HG03039 (cell line): ENCODE measurements around the gene PPIL1.

ENCODE experiments used
- ATAC-seq: cut with Tn5 transposase; IDR thresholded peaks from one replicate; pipeline ENCODE4 v1.9.1; 2021; ENCODE audit warnings: mild to moderate bottlenecking, moderate library complexity; ENCODE audit not compliant: unreplicated experiment

The PPIL1 gene

DNA sequence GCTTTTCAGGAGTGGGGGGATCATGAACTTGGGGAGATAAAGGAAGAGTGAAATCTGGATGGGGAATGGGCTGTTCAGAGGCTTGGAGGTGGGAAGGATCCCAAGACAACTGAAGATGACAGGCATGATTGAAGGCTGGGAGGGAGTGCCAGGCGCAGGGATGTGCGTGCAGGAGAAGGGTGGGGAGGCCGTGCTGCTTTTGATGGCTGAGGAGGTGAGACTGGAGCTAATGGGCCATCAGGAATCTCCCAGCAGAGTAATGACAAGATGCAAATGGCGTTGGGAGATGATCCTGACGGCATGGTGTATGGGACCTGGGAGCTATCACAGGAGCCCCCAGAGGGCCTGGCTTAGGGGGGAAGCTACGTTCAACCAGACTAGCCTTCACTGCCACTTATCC, 36.9 kb downstream of the PPIL1 start:
- ATAC-seq = no peak

DNA sequence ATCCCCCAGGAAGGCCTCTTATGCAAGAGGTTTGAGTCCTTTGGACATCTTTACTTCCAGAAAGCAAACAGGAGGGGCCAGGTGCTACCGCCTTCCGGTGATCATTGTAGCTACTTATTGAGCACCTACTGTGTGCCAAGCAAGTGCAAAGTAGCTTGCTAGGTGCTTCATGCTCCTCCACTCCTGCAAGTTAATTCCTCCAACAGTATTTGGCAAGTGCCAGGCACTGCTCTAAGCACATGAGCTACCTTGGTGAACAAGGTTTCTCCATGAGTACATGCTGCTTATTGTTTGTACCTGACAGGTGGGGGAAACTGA, 37.6 kb downstream of the PPIL1 start:
- ATAC-seq = no peak

DNA sequence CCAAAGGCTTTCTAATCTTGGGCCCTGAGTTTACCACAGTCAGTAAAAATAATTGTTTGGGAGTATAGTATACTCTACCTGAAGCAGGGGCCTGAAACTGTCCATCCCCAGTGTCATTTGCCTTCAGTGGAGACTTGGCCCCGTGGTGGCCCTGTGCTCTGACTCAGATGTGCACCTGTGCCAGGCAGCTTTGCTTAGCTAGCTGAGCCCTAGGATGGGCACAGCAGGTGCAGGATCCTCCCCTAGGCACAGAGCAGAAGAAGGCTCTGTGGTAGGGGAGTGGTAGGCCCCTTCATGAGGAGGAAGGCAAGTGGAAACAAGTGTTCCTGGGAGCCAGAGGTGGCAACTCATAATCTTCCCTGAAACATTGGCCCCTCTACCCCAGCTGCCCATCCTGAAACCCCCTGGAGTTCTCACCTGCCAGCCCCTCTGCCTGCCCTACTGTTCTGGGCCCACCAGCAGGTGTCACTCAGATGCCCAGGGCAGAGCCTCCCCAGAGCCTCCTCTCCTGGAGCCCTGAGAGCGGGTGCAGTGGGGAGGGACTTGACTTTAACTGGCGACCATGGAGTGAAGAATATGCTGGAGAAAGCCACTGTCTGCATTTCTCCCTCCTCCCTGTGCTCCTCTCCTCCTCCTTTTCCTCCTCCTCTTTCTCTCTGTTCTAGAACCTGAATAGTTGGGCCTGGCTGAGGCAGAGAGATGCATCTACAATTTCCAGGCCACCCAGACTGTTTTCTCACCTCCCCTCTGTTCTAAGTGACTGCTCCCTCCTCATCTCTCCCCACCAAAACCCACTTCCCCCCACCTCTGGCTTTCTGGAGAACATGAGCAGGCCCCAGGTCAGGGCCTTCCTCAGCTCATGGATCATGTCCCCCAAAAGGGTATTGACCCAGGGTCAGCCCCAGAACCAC, 38.2 kb downstream of the PPIL1 start:
- ATAC-seq = no peak

DNA sequence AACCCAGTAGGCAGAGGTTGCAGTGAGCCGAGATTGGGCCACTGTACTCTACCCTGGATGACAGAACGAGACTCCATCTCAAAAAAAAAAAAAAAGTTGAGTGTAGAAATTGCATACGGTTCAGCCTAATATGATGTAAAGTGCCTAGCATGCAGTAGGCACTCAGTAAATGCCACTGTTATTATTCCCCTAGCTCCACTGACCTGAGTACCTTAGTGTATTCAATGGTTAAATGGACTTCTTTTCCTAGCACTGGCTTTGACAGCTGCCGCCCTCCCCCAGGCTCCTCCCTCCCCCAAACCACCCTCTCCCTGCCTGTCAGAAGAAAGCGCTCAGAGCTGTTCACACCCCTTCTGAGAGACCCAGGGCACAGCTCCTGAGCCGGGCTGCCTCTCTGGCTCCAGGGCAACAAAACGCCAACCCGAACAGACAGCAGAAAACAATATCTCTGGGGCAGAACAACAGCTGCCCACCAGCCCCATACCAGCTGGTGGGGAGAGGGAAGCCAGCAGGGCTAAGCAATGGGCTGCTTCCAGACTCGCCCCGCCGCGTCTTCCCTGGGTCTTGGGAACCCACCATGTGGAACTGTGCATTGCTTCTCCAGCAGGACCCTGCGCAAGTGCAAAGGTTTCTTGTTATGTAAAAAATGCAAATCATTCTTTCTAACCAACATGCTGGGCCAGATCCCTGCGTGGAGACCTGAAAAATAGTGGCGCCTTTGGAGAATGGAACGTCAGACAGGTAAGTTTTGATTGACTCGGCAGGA, 39.8 kb downstream of the PPIL1 start:
- ATAC-seq = no peak

DNA sequence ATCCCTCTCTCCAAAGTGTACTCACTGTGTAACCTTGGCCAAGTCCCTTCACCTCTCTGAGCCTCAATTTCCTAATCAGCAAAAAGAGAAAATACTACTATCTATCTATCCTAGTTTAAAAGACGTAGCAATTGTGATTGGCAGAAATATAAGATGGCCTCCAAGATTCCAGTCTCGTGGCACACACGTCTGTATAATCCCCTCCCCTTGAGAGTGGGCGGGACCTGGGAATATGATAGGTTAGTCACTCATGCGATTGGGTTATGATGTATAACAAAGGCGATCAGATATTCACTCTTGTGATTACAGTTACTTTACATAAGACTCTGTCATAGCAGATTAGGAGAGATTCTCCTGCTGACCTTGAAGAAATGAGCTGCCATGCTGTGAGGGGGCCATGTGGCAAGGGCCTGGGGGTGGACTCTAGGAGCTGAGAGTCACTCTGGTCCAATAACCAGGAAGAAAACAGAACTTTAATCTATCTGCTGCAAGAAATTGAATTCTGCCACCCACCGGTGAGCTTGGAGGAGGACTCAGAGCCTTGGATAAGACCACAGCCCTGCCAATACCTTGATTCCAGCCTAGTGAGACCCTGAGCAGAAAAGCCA, 41.3 kb downstream of the PPIL1 start:
- ATAC-seq = no peak

DNA sequence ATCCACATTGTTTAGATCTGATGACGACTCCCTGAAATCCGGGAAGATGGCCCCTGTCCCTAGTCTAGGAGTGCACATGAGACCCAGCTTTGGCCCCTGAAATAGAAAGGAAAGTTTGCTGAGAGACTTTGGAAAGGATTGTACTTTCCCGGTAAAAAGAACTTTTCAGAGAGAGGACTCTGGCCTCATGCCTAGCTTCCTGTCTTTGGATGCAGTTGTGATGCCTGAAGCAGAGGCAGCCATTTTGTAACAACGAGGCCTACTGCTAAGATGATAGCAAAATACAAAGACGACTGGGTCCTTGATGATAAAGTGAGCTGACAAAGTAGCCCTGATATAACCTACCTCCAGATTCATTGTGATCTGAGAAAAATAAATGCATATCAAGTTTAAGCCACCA, 42.3 kb downstream of the PPIL1 start:
- no peak for ATAC-seq

DNA sequence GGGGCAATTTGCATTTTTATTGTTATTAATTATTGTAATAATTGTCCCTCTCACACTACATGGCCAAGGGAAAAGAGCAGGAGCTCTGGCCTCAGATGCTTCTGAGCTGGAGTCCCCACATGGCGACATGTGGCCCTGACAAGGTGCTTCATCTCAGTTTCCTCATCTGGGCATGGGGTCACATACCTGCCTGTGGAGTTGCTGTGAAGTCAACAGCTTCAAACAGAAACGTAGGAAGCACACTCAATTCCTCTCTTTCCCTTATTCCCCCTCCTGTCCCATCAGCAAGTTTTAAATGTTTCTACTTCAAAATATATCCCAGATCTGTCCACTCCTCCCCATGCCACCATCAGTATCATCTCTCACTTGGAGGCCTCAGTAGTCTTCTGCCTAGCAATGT, 44.0 kb downstream of the PPIL1 start:
- no peak for ATAC-seq

DNA sequence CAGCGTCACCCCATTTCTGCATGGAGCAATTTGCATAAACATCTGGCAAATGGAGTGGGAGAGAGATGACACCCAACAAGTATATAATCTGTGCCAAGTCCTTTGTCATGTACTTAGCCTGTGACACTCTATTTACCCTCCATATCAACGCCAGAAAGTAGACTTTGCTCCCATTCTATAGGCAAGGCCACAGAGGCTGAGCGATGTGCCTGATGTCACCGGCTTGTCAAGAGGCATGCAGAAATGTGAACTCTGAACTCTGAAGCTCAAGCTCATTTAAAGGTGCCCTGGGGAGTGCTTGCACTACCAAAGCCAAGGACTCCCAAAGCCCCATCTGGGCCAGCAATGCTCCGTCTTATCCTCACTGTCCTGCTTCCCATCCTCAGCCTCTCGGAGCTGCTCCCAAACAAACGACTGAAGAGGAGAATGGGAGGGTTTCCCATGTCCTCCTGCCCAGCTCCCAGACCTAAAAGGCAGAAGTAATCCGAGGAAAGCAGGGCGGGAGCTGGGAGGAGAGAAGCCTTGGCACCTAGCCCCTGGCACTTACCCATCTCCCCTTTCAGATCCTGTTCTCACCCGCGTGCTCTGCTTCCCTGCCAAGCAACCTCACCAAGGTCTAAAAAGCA, 44.6 kb downstream of the PPIL1 start:
- no peak for ATAC-seq

DNA sequence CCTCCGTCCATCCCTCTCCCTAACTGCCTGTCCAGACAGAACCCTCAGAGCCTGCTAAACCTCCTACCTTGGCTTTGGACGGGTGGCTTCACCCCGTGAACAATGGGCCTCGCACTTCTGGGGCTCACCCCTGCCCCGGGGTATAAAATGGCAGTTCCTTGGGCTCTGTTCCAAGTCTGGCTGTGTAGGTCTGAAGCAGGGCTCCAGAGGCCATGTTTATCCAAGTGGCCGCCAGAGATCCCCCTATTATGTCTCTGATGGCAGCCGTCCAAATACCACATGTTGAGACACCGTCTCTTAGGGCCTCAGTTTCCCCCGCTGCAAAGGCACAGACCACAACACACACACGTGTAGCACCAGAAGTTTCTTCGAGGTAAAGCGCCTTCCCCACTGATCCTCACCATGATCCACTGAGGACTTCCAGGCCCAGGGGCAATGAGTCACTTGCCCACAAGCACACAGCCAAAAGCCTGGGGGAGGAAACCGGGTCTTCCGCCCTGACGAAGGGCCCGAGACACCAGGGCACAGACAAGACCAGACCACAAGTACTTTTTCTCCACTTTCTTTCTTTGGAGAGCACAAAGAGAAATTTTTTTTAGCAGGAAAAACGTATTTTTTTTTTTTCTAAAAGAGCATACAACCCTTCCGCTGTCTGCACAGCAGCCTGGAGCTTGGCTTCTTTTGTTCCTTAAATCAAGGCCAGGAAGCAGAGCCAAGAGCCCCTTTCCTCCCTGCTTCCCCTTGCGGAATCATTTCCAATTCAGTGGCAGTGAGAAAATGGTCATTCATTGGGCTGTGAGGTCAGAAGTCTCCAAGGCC, 47.1 kb downstream of the PPIL1 start:
- ATAC-seq = no peak

DNA sequence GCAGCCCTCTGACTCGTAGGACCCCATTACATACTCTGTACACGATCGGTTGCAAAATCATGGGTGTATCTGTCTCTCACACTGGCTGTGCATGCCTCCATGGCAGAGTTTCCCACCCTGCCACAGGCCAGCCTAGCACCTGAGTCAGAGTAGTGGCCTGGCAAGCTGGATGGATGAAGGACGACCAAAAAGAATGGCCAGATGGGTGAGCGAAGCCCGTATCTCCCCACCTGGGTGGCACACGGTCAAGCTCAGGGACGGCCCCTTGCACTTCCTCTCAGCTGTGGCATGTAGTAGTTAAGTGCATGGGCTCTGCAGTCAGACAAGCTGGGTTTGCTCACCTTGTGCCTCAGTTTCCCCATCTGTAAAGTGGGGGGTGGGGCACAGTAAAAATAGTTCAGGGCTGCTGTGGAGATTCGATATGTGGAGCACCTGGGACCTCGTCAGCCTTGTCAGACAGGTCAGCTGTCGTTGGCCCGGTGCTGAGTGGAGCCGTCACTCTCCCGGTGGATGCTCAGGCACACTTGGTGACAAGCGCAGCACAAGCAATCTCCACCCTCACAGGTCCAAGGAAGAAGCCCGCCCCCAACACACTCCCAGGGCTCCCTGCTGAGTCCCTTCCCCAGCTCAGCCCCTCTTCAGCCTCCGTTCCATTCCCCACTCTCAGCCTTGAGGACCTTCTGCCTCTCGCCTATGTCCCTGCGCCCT, 47.9 kb downstream of the PPIL1 start:
- ATAC-seq = no peak

DNA sequence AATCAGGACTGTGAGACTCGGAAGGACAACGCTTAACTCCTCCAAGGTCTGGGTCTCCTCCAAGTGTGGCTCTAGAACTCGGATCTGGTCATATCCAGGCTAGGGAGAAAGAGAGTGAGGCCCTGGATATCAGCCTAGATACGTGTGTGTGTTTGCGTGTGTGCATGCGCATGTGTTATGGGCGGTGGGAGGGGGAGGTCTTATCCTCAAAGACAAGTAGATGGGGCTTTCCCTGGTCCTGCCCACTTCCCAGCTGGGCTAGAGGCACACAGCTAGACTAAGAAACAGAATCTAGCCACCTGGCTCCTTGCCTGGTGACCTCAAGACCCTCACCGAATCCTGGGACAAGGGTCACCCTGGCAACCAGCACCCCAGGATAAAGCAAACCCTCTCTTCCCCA, 48.6 kb downstream of the PPIL1 start:
- no peak for ATAC-seq

DNA sequence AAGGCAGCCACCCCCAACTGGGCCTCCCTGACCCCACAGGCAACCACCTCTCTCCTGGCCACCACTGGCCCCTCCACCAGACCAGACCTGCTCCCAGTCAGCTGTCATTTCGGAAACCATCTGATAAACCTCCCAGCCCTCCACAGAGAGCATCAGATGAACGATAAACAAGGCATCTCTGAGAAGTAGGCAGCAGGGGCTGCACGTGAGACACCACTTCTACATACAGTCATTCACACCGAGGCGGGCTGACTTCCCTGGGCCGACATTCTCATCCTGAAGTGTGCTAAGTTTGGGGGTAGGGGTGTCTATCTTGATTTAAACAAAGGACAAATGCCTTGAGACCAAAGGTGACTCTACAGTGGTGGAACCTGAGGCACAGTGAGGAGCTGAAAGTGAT, 49.2 kb downstream of the PPIL1 start:
- no peak for ATAC-seq

DNA sequence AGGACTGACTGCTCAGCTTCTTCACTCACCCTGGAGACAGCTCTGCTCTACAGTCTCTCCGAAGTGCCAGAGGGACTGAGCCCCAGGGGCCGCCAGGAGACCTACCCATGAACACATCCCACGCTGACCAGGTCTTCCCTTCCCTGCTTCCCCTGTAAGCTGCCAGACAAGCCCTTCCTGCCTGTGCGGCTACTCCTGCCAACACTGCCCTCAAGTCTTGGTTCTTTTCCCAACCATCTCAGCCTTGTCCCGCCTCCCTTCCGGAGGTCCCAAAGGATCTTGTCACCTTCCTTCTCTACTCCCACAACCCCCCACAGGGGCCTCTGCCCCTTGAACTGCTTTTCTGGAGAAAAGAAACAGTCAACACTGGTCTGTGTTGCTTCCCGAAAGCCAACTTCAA, 50.4 kb downstream of the PPIL1 start:
- ATAC-seq = no peak

DNA sequence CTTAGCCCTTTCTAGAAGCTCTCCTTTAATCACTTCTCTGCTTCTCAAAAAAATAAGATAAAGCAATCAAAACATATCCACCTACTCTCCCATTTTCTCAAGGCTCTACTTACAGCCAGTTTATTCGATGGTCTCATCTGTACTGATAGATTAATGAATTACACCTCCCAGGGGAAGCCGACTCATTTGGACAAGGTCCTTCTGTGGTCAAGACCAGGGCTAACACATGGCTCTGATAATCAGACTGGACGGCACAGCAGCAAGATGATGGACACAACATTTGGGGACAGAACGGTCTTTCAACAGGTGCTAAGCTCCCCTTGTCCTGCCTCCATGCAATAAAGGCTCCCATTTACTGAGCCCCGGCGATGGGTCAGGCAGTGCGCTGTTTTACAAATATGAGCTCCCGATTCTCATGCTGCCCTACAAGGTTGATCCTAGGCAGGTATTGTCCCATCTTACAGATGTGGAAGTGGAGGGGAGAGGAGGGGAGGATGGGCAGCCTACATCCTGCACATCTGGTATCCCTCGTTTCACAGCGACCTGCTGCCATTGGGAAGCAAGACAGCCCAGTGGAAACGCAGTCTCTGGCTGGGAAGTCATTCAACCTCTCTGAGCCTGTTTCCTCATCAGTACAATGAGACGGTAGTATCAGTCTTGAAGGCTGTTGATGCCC, 51.0 kb downstream of the PPIL1 start:
- no peak for ATAC-seq

DNA sequence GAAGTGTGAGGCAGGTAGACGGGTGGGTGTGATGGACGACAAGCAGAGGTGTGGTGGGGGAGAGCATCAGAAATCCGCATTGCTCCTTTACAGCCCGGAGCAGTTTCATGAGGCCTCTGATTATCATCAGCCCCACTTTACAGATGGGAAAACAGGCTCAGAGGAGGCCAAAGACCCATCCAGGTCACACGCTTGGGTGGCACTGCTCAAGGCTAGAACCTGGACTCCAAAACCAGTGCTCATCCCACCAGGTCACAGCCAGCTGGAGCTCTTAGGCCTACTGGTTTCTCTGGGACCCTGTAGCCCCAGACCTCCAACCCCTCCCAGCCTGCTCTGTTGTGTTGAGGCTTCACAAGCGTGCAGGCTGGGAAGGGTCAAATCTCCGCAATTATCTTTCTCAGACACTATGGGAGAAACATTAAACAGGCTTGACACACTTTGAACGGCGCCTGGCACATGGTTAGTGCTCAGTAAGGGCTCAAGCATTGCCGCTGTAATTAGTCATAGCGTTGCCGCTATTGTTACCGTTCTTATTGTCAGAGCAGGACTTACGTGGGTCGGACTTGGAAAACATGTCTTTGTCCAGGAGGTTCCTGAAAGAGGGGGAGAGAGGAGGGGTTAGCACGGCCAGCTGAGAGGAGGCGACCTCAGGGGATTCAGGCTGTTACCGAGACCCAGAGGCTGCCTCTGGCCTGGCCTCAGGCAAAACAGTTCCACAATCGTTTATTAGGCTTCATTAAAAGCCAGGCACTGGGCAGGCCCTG, 51.9 kb downstream of the PPIL1 start:
- ATAC-seq = no peak

DNA sequence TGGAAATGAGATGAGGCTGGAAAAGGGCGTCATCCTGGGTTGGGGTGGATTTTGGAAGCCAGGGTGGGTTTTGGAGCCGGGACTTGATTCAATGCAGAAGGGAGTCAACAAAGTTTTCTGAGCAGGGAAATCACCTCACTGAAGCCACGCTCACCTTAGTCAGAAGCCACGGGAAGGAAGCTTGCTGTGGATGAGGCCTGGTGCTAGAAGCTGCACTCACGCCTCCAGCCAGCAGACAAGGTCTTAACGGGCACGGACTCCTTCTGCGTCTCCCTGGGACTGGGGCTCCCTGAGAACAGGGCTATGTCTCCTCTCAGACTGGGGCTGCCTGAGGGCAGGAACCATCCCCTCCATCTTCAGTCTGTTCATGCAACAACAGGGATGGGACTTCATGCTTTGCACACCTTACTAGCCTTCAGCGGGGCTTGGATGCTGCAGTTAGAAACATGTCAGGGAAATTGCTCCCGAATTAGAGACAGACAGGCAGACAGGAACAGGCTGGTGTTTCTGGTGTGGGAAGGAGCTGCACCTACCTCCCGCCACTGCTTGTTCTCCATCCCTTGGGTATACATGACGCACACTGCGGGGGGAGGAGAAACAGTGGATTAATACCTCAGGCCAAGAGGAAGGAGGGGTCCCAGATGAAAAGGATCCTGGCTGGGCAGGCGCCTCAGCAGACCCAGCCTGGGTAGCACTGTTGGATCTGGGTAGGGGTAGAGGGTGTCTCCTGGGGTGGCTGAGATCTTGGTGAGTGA, 52.8 kb downstream of the PPIL1 start:
- no peak for ATAC-seq

DNA sequence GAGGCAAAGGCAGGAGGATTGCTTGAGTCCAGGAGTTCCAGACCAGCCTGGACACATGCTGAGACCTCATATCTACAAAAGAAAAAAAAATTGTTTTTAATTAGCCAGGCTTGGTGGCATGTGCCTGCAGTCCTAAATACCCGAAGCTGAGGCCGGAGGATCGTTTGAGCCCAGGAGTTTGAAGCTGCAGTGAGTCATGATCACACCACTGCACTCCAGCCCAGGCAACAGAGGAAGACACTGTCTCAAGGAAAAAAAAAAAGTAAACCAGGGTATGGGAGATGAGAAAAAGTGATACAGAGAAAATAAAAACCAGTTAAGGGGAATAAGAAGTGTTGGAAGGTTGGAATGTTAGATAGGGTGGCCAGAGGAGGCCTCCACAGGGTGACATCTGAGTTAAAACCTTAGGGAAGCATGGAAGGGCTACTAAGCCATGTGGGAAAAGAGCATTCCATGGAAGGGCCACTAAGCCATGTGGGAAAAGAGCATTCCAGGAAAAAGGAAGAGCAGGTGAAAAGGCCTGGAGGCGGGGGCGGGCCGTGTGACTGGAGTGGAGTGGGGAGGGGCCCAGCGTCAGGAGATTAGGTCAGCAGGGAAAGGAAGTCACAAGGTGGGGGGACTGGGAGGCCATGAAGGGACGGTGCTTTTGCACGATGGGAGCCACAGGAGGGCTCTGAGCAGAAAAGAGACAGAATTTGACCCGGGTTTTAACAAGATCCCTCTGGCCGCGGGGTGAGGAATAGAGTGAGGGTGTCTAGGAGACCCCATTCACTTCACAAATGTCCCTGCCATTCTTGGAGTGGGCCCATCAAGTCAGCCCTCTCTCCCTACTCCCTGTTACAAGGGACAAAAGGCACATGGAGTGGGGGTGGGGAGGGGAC, 53.7 kb downstream of the PPIL1 start:
- no peak for ATAC-seq
